Fibroblast of lung (primary cell): Measurements from ENCODE around the gene PRKAG3. TPM values are rescaled to one million over a fixed set of nuclear protein-coding genes. Genes with fewer than 3 reads are reported as not detected.

Experiments used
- DNase-seq, 2 donors: peaks; one replicate each; pipeline versions ENCODE4 v3.0.0 to v3.0.0-alpha.2; 2010; ENCODE audit warnings: low read depth in 2 of 2
- H2AFZ ChIP-seq: 2 replicates; pipeline ENCODE4 v1.5.1; 2012; ENCODE audit warnings: low read length, control low read depth, inconsistent platforms
- H3K27ac ChIP-seq: 2 replicates; pipeline ENCODE4 v1.5.1; 2011; ENCODE audit warnings: low read length, control low read depth; ENCODE audit not compliant: insufficient read depth
- H3K27me3 ChIP-seq: 2 replicates; pipeline ENCODE4 v1.5.1; 2011; ENCODE audit warnings: mild to moderate bottlenecking, low read length; ENCODE audit not compliant: control insufficient read depth, insufficient read depth
- H3K36me3 ChIP-seq: 2 replicates; pipeline ENCODE4 v1.5.1; 2011; ENCODE audit warnings: low read length; ENCODE audit not compliant: control insufficient read depth, insufficient read depth
- H3K4me1 ChIP-seq: 2 replicates; pipeline ENCODE4 v1.5.1; 2011; ENCODE audit warnings: low read length; ENCODE audit not compliant: control insufficient read depth, insufficient read depth; ENCODE audit errors: extremely low read depth
- H3K4me2 ChIP-seq: 2 replicates; pipeline ENCODE4 v1.5.1; 2011; ENCODE audit warnings: low read length, control low read depth; ENCODE audit not compliant: insufficient read depth; ENCODE audit errors: extremely low read depth
- H3K4me3 ChIP-seq, 4 experiments: fragments of 200-600 bp in 1 of 4; sonication (generic) in 1 of 4; replicated peaks in 1 of 4; 2 replicates each; pipeline ENCODE4 v1.5.1; 2011 to 2016; ENCODE audit warnings: low read length in 4 of 4, low read depth in 3 of 4, mild to moderate bottlenecking in 3 of 4, control low read depth in 2 of 4, inconsistent platforms in 1 of 4, mixed read lengths in 1 of 4; ENCODE audit not compliant: insufficient read depth in 1 of 4; ENCODE audit errors: control extremely low read depth in 1 of 4
- H3K79me2 ChIP-seq: 2 replicates; pipeline ENCODE4 v1.5.1; 2012; ENCODE audit warnings: mild to moderate bottlenecking, low read length, inconsistent platforms; ENCODE audit not compliant: control insufficient read depth, insufficient read depth
- H3K9ac ChIP-seq: 2 replicates; pipeline ENCODE4 v1.5.1; 2011; ENCODE audit warnings: mild to moderate bottlenecking, low read length, control low read depth; ENCODE audit not compliant: insufficient read depth
- H3K9me3 ChIP-seq: 2 replicates; pipeline ENCODE4 v1.5.1; 2012; ENCODE audit warnings: low read depth, low read length; ENCODE audit not compliant: control insufficient read depth, insufficient read depth
- H4K20me1 ChIP-seq: 2 replicates; pipeline ENCODE4 v1.5.1; 2011; ENCODE audit warnings: low read length; ENCODE audit not compliant: control insufficient read depth, insufficient read depth; ENCODE audit errors: extremely low read depth
- EZH2 ChIP-seq: IDR thresholded peaks from 2 replicates; pipeline ENCODE4 v1.5.1; 2012; ENCODE audit warnings: low read length, control low read depth, mild to moderate bottlenecking; ENCODE audit errors: missing control alignments
- polyA plus RNA-seq, 2 donors: library from polyadenylated mRNA; depleted of rRNA in 1 of 2; stranded (reverse) in 1 of 2; unstranded in 1 of 2; fragments of >200 nt; gene quantifications; 2 replicates each; pipeline ENCODE4 v1.2.1, GENCODE V29; 2011 to 2012; ENCODE audit warnings: missing spikeins in 1 of 2
- total RNA-seq: library from RNA; depleted of rRNA; stranded (reverse); fragments of >200 nt; gene quantifications from 2 replicates; pipeline ENCODE4 v1.2.1, GENCODE V29; 2014
- TF ChIP-seq, protein P1 (sequence below), 2 donors: IDR thresholded peaks in 1 of 2; conservative IDR thresholded peaks in 1 of 2; 1 replicate in 1 of 2; 2 replicates in 1 of 2; pipeline ENCODE4 v1.5.1; 2011 to 2012; ENCODE audit warnings: low read length in 2 of 2, control low read depth in 1 of 2, inconsistent platforms in 1 of 2, low read depth in 1 of 2, mild to moderate bottlenecking in 1 of 2

Gene PRKAG3
- total and polyA plus RNA-seq, 2 donors (not counting 1 experiment from before 2014, with no cell fraction given): 0.33 TPM; not detected in 1

DNA sequence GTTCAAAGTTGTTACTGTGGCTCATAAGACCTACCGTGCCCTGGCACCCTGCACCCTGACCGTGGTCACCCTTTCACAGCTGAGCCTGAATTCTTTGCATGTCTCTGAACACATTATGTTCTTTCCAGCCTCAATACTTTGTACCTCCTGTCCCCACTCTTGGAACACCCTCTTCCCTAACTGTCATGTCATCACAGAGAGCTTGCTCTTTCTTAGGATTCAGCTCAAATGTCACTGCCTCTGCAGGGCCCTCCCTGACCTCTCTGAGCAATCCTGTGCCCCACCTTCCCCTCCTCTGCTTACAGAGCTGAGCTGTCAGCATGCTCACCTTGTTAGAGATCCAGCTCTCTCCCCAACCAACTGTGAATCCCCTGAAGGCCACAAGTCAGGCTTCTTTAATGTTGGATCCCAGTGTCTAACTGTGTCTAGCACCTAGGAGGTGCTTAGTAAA lies 15.0 kb downstream of the PRKAG3 start:
- Histone ChIP-seq H4K20me1 (no peaks in the 10 kb centered on the region), H3K4me2 (no peak overlapping the region), H3K27me3 (peaks cover under 1% of the 10 kb centered on the region), H3K4me1 (no peaks in the 10 kb centered on the region), H2AFZ (no peak overlapping the region), H3K36me3 (no peaks in the 10 kb centered on the region), H3K4me3 (no peak overlapping the region), H3K27ac (no peak overlapping the region), H3K9ac (no peak overlapping the region), H3K9me3 (no peaks in the 10 kb centered on the region), H3K79me2 (no peaks in the 10 kb centered on the region)
- TF ChIP-seq EZH2: no peak
- TF ChIP-seq, protein P1, sequence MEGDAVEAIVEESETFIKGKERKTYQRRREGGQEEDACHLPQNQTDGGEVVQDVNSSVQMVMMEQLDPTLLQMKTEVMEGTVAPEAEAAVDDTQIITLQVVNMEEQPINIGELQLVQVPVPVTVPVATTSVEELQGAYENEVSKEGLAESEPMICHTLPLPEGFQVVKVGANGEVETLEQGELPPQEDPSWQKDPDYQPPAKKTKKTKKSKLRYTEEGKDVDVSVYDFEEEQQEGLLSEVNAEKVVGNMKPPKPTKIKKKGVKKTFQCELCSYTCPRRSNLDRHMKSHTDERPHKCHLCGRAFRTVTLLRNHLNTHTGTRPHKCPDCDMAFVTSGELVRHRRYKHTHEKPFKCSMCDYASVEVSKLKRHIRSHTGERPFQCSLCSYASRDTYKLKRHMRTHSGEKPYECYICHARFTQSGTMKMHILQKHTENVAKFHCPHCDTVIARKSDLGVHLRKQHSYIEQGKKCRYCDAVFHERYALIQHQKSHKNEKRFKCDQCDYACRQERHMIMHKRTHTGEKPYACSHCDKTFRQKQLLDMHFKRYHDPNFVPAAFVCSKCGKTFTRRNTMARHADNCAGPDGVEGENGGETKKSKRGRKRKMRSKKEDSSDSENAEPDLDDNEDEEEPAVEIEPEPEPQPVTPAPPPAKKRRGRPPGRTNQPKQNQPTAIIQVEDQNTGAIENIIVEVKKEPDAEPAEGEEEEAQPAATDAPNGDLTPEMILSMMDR (conservative IDR thresholded peaks at IDR 0.05 in 1 of 2, IDR thresholded peaks at IDR 0.05 in 1 of 2; ENCODE audit: low read depth in 1 of 2, low read length in 2 of 2): no peak
- DNase-seq: no peak

DNA sequence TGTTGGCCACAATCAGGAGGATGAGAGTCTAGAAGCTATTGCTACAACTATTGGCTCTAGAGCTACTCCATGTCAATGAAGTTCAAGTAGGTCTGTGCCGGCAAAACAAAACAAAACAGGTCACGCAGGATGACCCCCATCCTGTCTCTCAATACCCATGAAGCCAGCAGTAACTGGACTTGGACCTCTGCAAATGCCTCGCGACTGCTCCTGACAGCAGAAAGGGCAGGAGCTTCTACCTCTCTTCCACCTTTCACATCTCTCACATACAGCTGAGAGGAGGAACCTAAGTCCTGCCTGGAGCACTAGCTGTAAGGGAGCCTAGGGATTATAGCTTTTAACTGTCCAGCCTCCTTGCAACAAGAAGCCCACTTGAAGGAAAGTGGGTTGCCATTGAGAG lies 16.0 kb downstream of the PRKAG3 start:
- no peak for DNase-seq
- no peak for TF ChIP-seq EZH2
- TF ChIP-seq, protein P1 (conservative IDR thresholded peaks at IDR 0.05 in 1 of 2, IDR thresholded peaks at IDR 0.05 in 1 of 2; ENCODE audit: low read depth in 1 of 2, low read length in 2 of 2): no peak
- Histone ChIP-seq H3K4me3 (no peak overlapping the region), H4K20me1 (no peaks in the 10 kb centered on the region), H3K9ac (no peak overlapping the region), H3K4me1 (no peaks in the 10 kb centered on the region), H3K27ac (no peak overlapping the region), H2AFZ (no peak overlapping the region), H3K79me2 (no peaks in the 10 kb centered on the region), H3K36me3 (no peaks in the 10 kb centered on the region), H3K4me2 (no peak overlapping the region), H3K9me3 (no peaks in the 10 kb centered on the region), H3K27me3 (no peaks in the 10 kb centered on the region)

DNA sequence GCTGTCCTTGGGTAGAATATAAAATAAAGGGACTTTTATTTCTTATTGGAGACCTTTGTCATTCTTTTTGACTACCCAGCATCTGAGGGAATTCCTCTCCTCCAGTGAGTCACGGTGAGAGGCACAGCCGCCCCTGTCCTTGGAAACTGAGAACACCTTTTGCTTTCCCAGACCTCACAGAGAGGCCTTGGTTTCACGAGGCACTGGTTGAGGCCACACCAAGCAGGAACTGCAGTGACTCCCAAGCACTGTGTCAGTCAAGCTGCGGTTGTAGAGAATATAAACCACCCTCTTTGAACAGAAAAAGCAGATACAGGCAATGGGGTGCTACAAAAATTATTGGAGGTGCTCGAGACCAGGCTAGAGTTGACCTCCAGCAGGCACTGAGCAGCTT lies 16.4 kb downstream of the PRKAG3 start:
- Histone ChIP-seq H3K4me1 (no peaks in the 10 kb centered on the region), H2AFZ (no peak overlapping the region), H3K79me2 (no peaks in the 10 kb centered on the region), H3K4me2 (no peak overlapping the region), H3K27ac (no peak overlapping the region), H4K20me1 (no peaks in the 10 kb centered on the region), H3K9ac (no peak overlapping the region), H3K4me3 (no peak overlapping the region), H3K36me3 (no peaks in the 10 kb centered on the region), H3K27me3 (no peaks in the 10 kb centered on the region), H3K9me3 (no peaks in the 10 kb centered on the region)
- no peak for DNase-seq
- no peak for TF ChIP-seq EZH2
- TF ChIP-seq, protein P1 (conservative IDR thresholded peaks at IDR 0.05 in 1 of 2, IDR thresholded peaks at IDR 0.05 in 1 of 2; ENCODE audit: low read depth in 1 of 2, low read length in 2 of 2): no peak
